GM06990 (cell line): ENCODE measurements around the gene MIEF2.
"Not testable (repeated sequence)": the region's sequence is repeated elsewhere in the genome, so short reads cannot be mapped to it uniquely, and the experiment has no call there.

ENCODE experiments used
- DNase-seq: peaks from one replicate; pipeline ENCODE4 v3.0.0-alpha.2; 2011; ENCODE audit not compliant: insufficient read length; ENCODE audit errors: extremely low read depth
- H3K27me3 ChIP-seq: replicated peaks from 2 replicates; pipeline ENCODE4 v1.6.0; 2011; ENCODE audit warnings: low read length; ENCODE audit not compliant: control insufficient read depth, insufficient read depth
- H3K36me3 ChIP-seq: 2 replicates; pipeline ENCODE4 v1.5.1; 2011; ENCODE audit warnings: low read length; ENCODE audit not compliant: control insufficient read depth, insufficient read depth
- H3K4me3 ChIP-seq: replicated peaks from 2 replicates; pipeline ENCODE4 v1.5.1; 2011; ENCODE audit warnings: low read depth, mild to moderate bottlenecking, control low read depth, low read length
- CTCF ChIP-seq: IDR thresholded peaks from 2 replicates; pipeline ENCODE4 v1.5.1; 2011; ENCODE audit warnings: low read length, control low read depth, mild to moderate bottlenecking, inconsistent platforms; ENCODE audit not compliant: insufficient read depth, poor library complexity, severe bottlenecking

MIEF2 gene

DNA sequence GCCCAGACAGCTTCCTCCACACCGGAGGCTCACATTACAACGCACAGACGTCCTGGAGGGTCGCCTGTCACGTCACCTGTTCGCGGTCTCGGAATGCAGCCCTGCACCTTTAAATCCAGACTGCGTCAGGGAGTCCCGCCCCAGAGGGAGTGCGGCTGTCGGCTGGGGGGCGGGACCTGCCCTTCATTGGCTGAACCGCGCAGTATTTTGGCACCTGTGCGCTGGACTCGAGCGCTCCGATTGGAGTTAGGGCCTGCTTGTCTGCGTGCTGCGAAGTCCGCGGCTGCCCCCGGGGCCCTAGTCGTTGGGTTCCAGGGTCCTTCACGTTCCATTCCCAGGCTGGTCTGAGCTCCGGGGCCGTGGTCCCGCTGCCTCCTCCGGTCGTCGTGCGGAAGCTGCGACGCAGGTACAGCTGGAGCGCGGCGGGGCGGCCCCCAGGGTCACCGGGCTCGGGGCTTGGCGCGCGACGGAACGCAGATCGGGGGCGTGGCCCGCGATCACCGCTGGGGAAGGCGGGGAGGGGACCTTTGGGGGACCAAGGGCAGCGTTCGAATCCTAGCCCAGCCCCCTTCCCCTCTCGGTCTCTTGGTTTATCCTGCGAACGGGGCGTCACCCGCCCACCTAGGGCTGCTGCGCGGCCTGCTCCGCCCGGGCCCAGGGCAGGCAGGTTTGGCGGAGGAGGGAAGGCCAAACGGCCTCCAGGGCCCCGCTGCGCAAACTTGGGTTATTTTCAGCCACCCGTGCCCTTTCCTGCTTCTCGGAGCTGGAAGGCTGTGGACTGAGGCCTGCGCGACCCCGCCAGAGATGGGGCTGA, at the start of gene MIEF2:
Gene MIEF2, plus strand, starts transcription at position 331 of the 814 bp plus-strand sequence. CDS start 2,059 bp downstream, outside the sequence.
- H3K4me3 ChIP-seq: peak within 1 kb of the TSS; percentile 73
- H3K27me3 ChIP-seq: no peaks in the 10 kb centered on the region
- no peak for TF ChIP-seq CTCF
- peaks cover 14% of the 10 kb centered on the region for H3K36me3 ChIP-seq
- DNase-seq: peak; percentile 91

GRCh38 chr17:18213666-18214270, 46.7 kb upstream of the MIEF2 start:
- DNase-seq: no peak
- Histone ChIP-seq H3K4me3 (no peak overlapping the region), H3K36me3 (peaks cover 8% of the 10 kb centered on the region), H3K27me3 (no peaks in the 10 kb centered on the region)
- no peak for TF ChIP-seq CTCF

DNA sequence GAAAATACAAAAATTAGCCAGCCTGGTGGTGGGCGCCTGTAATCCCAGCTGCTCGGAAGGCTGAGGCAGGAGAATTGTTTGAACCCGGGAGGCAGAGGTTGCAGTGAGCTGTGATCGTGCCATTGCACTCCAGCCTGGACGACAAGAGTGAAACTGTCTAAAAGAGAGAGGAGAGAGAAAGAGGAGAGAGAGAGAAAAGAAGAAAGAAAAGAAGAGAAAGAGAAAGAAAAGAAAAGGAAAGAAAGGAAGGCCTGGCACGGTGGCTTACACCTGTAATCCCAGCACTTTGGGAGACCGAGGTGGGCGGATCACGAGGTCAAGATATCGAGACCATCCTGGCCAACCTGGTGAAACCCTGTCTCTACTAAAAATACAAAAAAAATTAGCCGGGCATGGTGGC, 43.6 kb upstream of the MIEF2 start:
- not testable (repeated sequence) for H3K4me3 ChIP-seq, H3K27me3 ChIP-seq, H3K36me3 ChIP-seq, DNase-seq

- peak; percentile 98 for TF ChIP-seq CTCF
- Histone ChIP-seq H3K4me3 (no peak overlapping the region), H3K27me3 (no peaks in the 10 kb centered on the region; the same call in 1 of the 2 replicates), H3K36me3 (no peaks in the 10 kb centered on the region)
- no peak for DNase-seq
Measured at GRCh38 chr17:18217412-18218015, 42.9 kb upstream of the MIEF2 start.

- TF ChIP-seq CTCF: no peak
- Histone ChIP-seq H3K27me3 (no peaks in the 10 kb centered on the region; the same call in 1 of the 2 replicates), H3K4me3 (no peak overlapping the region), H3K36me3 (no peaks in the 10 kb centered on the region)
- no peak for DNase-seq
Measured at GRCh38 chr17:18218756-18219415, 41.6 kb upstream of the MIEF2 start.

DNA sequence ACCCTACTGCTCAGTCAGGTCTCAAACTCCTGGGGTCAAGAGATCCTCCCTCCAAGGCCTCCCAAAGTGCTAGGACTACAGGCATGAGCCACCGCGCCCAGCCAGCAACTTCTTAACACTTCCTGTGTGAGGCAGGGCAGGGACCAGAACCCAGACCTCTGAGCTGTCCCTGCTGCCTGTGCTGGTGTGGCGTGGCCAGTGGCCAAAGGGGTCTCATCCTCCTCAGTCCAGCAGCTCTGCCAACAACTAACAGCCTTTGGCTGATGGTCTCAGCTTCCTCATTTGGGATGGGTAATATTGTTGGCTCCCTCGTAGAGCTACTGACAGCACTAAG, 36.4 kb upstream of the MIEF2 start:
- DNase-seq: no peak
- no peaks in the 10 kb centered on the region; the same call in 1 of the 2 replicates for H3K27me3 ChIP-seq
- no peaks in the 10 kb centered on the region for H3K36me3 ChIP-seq
- H3K4me3 ChIP-seq: no peak overlapping the region
- no peak for TF ChIP-seq CTCF
